Activated T-cell treated with anti-CD3 and anti-CD28 coated beads for 24 hours (primary cell): ENCODE results near the gene CCKAR.

ENCODE experiments used
- DNase-seq: peaks from one replicate; pipeline ENCODE4 v3.0.0-alpha.2; 2020; ENCODE audit warnings: low read depth

Gene CCKAR

DNA sequence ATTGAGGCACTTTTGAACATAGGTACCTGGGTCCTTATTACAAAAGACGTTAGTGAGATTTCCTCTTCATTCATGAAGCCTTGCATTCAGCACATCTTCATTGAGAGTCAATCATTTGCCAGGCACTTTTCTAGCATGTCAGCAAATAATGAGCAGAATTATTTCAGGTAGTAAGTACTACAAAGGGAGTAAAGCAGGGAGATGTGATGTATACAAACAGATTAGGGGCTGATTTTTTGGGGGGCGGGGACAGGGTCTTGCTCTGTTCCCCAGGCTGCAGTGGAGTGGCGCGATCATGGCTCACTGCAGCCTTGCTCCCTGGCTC, 638 bp upstream of the CCKAR start:
- DNase-seq = no peak

DNA sequence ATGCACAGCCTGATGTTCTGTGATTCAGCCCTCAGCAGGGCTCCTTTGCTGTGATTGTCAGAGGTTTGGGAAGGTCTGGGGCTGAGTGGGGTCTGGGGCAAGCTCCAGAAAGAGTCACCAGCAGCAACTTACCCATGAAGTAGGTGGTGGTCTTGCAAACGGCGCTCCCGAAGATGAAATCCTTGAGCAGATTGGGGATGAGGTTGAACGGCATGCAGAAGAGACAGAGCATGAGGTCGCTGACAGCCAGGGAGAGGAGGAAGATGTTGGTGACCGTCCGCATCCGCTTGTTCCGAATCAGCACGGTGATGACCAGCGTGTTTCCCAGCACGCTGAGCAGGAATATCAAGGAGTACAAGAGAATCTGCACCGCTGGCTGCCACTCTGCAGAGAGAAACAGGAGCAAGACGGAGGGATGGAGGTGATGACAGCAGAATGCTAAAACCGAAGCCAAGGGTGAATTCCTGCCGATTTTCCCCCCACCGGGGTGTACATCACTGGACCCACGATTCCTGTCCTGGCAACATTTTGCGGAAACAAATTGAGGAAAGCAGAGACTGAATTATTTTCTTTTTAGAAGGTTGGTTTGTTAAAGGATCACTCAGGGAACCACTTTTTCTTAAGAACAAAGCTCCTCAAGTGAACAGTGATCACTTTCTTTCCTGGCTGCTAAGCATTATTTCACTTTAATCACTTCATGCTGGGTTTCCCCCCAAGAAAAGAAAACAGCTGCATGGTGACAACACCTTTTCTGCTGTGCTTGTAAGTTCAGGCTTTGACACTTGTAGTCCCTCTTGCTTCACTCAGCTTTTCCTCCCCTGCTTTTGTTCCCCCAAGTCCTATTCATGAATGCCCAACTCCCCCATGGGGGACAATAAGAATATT, 941 bp downstream of the CCKAR start:
- DNase-seq = no peak

DNA sequence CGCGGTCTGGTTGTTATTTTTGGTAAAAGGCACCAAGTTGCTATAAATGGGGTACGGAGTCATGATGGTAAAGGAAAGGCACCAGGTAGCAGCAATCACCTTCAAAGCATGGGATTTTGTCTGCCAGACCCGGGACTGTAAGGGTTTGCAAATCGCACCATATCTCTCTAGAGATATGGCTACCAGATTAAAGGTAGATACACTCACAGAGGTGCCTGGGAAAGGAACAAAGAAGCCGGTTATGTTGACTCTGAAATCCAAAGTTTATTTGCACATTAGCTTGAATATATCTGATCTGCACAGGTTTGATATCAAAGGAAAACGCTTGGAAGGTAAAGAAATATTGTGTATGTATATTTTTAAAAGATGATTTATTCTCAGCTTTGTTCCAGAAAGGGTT, 4.6 kb downstream of the CCKAR start:
- DNase-seq = no peak

DNA sequence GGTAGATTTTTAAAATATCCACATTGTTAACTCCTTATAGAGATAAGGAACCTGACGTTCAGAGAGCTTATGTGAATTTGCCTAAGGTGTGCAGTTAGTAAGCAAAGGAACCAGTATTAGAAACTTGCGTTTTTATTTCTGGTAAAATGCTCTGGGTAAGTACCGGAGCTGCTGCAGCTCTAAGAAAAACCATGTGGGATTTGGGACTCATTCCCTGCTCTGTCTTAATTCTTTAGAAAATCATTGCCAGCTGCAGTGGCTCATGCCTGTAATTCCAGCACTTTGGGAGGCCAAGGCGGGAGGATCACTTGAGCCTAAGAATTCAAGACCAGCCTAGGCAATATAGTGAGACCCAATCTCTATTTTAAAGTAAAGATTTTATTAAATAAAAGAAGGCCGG, 5.8 kb downstream of the CCKAR start:
- DNase-seq = no peak

DNA sequence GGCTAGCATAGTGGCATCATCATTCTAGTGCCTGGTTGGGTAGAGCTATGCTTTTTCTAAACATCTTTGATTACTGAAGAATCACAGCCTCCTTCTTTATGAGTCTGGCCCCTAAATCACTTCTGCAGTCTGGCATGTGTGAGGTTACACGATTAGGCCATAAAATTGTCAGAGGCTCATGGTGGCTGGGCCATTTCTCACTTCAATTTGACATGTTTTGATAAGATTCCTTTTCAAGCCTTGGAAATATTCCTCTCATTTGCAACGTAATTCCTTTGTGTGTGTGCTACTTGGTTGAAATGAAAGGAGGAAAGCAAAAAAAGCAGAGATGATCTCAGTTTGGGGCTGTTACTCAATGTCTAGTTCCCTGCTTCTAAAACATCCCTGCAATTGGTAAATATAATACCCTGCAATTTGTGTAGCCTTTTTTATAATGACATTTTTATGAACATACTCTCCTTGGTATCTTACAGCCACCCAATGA, 6.2 kb downstream of the CCKAR start:
- DNase-seq = no peak

DNA sequence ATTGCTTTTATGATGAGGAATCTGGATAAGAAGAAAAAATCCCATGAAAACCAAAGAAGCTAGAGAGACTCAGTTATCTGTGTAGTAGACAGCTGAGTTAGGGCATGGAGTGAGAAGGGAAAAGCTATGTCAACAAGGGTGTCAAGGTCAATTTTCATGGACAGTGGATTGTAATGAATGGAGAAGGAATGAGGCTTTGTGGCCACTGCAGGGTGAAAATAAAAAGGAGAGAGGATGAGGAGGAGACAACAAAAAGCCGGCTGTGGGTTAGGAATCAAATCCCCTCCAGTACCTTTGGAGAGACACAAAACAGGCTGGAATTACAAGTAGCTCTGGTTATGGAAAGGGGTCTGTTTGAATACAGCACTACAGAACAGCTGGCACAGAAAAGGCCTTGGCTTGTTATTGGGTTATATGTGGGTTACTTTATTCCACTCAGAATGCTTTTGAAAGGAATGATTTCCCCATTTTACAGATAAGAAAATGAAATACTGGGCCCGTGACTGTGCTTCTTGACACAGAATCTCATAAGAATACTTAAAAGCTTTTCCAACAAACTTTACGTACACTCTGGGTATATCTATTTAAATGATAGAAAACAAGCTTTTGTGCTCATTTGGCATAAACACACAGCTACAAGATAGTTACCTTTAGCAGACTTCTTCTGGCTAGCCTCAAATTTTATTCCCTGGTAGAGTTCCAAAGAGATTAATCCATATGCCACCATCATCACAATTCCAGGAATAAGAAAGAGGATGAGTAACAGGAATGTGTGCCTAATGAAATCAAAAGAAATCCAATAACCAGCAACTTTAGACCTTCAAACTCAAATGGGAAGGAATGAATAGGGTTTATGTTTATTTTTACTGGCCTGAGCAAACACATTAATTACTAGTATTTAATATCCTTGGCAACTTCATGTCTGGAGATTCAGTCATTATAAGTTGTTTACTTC, 7.5 kb downstream of the CCKAR start:
- DNase-seq = no peak

DNA sequence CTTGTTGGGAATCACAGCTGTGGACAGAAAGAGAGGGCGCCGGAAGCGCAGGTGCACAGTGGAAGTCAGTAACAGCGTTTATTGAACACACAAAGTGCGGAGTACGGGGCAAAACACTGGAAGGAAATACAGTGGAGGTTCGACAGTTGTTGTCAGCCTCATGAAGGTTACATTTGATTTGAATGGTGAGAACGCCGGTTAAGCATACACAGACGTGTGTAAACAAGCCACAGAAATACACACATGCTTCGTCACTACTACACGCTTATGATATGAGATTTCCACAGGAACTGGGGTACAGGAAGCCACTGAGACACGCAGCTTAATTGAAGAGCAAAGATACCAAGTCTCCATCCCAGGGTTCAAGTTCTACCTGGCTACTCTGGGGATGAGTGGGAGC, 12.0 kb downstream of the CCKAR start:
- no peak for DNase-seq

DNA sequence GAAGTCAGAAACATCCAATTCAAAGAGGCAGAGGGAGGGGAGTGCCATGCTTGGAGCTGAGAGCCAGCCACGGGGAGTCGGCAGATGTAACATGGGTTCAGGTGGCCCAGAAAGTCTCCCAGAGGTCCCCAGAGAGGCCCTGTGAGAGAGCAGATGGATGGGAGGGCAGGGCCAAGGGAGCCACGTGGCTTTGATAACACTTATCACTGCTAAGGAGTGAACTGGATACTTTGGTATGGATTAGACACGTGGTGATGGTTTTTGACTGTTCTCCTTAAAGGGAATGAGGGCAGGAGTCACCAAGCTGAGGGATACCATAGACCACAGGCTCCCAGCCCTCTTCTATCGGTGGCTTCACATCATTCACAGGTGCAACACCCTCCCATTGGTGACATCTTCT, 13.7 kb downstream of the CCKAR start:
- DNase-seq = no peak

DNA sequence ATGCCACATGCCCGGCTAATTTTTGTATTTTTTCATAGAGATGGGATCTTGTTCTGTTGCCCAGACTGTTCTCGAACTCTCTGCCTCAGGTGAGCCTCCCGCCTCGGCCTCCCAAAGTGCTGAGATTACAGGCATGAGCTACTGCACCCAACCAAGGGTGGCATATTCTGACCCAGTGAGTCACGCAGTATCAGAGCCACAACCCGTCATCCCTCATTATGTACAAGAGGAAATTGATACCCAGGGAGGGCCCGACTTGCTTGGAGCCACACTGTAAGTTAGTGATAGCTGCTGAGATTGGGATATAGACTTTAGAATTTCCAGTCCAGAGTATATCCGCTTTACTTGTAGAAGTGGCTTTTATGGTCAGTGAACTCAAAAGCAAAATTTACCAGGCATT, 14.6 kb downstream of the CCKAR start:
- no peak for DNase-seq

DNA sequence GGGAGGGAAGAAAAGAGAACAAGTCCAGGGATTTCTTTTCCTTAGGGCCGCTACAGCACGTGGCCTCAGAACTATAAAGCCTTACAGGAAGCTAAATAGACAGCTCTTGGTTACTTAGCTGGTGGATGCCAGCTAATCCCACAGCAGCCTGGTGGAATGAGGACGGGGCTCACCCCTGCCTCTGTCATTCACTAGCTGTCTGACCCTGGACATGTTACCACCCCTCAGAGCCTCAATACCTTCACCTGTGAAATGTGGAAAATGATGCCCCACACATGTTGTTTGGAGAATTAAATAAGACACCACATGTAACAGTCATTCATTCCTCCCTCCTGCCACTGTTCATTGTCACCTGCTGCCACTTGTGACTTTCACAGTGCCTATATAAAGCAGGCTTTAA, 15.7 kb downstream of the CCKAR start:
- no peak for DNase-seq

DNA sequence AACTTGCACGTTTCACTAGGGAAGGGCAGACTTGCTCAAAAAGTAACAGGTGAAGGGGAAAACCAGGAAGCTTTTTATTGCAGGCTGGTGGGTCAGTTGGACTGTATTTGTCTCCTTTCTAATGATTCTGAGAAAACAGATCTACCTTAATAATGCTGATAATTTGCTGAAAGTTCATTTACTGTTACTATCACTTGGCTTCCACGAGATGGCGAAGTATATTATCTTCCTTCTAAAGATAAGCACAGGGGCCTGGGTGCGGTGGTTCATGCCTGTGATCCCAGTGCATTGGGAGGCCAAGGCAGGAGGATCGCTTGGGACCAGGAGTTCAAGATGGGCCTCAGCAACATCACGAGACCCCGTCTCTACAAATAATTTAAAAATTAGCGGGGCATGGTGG, 16.4 kb downstream of the CCKAR start:
- DNase-seq = no peak

DNA sequence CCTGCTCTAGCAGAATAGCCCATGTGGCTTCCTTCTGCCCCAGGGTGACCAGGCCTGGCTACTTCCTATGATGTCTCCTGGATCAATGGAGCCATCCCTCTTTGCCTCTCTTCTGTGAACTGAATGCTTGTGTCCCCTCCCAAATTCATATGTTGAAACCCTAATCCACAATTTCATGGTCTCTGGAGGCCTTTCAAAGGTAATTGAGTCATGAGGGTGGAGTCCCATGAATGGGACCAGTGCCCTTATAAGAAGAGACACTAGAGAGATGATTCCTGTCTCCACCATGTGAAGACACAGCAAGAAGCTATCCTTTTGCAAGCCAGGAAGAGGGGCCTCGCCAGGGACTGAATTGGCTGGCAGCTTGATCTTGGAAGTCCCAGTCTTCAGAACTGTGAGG, 18.4 kb downstream of the CCKAR start:
- no peak for DNase-seq

DNA sequence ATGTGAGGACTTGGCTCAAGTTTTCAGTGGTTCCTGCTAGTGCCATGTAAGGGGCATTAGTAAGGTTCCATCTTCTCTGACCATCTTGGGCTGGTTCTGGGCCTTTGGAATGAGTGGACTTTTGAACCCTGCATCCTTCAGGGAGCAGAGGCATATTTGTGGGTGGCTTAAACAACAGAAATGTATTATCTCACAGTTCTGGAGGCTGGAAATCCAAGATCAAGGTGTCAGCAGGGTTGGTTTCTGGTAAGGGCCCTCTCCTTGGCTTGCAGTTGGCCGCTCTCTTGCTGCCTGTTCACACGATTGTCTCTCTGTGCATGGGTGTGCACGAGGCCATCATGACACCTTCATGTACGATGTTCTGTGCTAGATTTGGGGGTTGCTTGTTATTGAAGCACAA, 21.3 kb downstream of the CCKAR start:
- DNase-seq = no peak

DNA sequence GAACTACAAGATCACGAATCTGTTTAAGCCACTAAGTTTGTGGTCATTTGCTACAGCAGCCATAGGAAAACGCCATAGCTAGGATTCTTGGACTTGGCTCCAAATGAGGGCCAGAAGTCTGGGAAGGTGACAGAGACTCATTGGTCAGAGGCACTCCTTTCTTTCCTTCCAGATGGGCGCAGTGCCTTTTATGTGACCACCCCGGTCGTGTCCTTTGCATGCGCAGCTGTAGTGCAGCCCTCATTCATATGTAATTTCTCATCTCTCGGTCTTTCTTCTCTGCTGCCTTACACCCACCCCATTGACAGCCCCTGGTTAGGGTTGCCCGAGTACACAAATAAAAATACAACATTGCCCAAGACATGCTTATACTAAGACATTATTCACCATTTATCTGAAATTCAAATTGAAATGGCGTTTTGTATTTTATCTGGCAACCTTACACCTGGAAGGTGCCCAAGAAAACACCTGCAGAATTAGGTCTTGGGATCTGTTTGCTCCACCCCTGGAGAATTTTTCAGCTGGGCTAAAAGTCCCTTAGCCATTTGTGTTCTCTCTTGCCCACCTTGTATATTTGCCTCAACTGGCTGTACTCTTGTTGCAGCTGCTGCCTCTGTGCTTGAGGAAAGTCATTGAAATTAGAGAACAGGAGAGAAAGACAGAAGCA, 21.9 kb downstream of the CCKAR start:
- DNase-seq = no peak

DNA sequence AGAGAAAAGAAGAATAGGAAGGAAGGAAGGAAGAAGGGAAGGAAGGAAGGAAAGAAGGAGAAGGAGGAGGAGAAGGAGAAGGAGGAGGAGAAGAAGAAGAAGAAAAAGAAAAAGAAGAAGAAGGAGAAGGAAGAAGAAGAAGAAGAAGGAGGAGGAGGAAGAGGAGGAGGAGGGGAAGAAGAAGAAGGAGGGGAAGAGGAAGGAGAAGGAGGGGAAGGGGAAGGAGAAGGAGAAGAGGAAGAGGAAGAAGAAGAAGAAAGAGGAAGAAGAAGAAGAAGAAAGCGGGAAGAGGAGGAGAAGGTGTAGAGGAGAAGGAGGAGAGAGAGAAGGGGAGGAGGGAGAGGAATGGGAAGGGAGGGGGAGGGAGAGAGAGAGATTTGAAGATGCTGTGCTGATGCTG, 22.6 kb downstream of the CCKAR start:
- no peak for DNase-seq

DNA sequence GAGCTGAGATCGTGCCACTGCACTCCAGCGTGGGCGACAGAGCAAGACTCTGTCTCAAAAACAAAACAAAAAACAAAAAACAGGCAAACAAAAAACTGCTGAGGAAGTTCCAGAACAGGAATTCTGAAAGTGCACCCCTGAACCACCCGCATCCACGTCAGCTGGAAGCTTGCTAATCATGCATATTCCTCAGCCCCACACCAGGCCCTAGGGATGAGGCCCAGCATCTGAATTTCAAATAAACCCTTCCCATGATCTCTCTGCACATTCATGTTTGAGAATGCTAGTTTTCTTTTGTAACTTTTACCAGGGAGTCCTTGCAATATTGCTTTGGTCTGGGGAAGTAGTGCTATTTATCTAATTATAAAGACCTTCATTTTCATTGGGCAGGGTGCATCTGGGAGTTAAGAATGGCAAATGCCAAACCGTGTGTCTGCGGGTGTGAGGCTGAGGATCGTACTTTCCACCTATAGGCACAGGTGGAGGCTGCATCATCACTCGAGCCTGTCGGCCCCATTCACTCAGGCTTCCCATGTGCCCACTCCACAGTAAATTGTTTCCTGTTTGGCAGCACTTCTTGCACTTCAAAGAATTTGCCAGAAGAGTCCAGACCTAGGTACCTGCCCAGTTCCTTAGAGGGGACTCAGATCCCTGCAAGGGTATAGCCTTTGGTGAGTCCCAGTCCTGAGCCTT, 23.6 kb downstream of the CCKAR start:
- DNase-seq = no peak

DNA sequence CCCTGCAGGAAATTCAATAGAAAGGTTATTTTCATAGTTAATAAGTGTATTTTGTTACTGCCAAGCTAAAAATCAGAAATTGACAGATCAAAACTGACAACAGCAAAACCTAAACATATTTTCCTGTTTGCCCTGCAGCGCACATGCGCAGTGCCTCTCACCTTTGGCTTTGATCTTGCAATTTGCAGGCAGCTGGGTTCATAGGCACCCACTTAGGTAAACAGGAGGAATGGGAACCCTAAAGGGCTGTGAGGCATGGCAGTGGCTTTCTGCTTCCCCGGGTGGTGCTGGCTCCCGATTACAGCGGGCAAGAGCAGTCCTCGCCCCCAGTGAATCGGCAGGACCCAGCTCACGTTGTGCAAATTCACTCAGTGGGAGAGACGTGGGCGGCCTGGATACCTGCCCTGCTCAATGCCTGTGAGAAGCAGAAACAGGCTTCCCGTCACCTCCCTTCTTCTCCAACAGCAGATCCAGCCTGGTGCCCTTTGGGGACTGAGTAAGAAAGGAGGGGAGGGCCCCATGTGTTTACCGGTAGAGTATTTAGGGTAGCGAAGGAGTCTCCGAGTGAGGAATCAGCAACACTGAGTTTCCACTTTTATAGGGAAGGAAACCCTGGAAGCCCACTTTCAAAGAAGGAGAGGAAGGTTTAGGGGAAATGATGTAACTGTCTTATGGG, 25.7 kb downstream of the CCKAR start:
- DNase-seq = no peak

DNA sequence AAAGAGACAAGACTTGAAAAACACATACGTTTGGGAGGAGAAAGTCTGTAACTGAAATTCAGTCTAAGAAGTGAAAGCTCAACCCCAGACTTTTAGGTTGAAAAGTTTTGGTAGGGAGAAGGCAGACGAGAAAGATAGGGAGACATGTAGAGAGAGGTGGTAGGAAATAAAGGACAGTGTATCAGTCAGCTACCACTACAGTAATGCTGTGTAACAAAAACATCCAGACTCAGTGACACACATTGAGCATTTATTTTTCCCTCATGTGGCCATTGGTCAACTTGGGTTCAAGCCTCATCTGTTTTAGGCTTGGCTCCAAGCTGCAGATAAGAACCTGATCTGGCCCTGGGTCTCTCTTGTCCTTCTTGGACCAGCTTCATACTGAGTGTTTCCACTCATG, 26.9 kb downstream of the CCKAR start:
- no peak for DNase-seq

DNA sequence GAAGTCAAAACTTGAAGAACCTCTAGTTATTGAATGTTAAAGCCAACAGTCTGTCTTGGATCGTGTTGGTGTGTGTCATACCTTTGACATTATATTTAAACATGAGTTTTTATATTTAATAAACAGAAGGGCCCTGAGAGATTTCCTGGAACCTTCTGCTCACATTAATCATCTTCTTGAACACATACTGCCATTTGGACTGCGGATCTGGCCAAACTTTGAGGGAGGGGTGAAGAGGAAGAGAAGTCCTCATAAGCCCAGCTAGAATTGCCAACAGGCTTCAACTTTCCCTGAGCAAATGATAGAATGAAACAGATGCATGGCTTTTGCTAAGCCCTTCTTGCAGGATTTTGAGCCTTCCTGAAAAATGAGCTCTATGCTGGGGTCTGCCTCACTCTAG, 27.4 kb downstream of the CCKAR start:
- DNase-seq = no peak

DNA sequence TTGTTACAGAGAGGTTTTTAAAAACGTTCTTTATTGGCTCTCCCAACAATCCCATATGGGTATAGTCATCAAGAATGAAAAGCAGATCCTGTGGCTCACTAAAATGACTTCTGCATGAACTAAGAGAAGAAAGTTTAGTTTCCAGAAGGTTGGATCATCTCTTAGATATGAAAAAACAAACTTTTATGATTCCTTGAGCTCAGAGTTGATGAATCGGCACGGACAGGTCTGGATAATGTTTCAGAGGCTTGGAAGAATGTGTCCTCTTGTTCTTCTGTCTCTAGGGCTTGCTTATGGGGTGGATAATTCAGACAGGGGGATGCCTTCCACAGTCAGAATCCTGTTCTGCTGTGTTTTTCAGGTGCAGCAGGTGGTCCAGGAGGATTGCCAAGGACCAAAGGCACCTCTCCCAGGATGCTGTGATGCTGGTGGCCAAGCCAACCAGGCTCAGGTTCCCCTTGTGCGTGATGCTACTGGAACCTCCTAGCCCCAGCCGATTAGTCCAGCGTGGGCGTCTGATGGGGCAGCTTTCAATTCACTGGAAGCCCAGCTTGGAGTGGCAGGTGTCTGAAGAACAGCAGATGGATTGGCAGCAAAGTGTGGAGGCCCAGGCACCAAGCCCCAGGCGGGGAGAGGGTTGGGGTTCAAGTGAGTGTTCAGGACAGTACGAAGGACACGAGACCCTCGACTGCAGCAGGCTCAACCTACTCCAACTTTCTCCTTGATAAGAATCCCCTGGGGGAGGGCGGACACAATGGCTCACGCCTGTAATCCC, 30.3 kb downstream of the CCKAR start:
- DNase-seq = no peak
